Right lobe of liver (tissue), 6 donors: ENCODE data around the gene MSL1. TPM values are rescaled to one million over a fixed set of nuclear protein-coding genes. Genes with fewer than 3 reads are reported as not detected.

Experiments used
- ATAC-seq, 4 donors: fragments of 200-7000 bp; cut with Tn5 transposase; one replicate each; pipeline ENCODE4 v1.9.1; 2020; ENCODE audit warnings: mild to moderate bottlenecking in 4 of 4, moderate library complexity in 4 of 4
- DNase-seq, 3 donors: peaks; one replicate each; pipeline ENCODE4 v3.0.0-alpha.2; 2020
- H3K27ac ChIP-seq, 3 donors: fragments of 200-600 bp; one replicate each; pipeline ENCODE4 v1.8.0; 2022
- H3K27me3 ChIP-seq, 2 donors: fragments of 200-600 bp; one replicate each; pipeline ENCODE4 v1.8.0; 2022
- H3K36me3 ChIP-seq, 4 donors: fragments of 200-600 bp; sonication (generic) in 1 of 4; one replicate each; pipeline versions ENCODE4 v1.5.1 to v1.8.0; 2017 to 2022; ENCODE audit warnings: control low read depth in 1 of 4
- H3K4me1 ChIP-seq, 4 donors: fragments of 200-600 bp; sonication (generic) in 1 of 4; one replicate each; pipeline versions ENCODE4 v1.5.1 to v1.8.0; 2017 to 2022; ENCODE audit warnings: control low read depth in 1 of 4
- H3K4me3 ChIP-seq, 3 donors: fragments of 200-600 bp; one replicate each; pipeline ENCODE4 v1.8.0; 2022
- H3K9me3 ChIP-seq, 4 donors: fragments of 200-600 bp; sonication (generic) in 1 of 4; one replicate each; pipeline versions ENCODE4 v1.5.1 to v1.8.0; 2017 to 2022; ENCODE audit warnings: control low read depth in 1 of 4
- CTCF ChIP-seq, 4 donors: fragments of 200-600 bp in 3 of 4; fragments of 450-650 bp in 1 of 4; IDR thresholded peaks; one replicate each; pipeline versions ENCODE4 v1.5.1 to v1.8.0; 2016 to 2022; ENCODE audit warnings: antibody characterized with exemption in 4 of 4, mild to moderate bottlenecking in 2 of 4
- POLR2A ChIP-seq: fragments of 450-650 bp; IDR thresholded peaks from one replicate; pipeline ENCODE4 v1.6.1; 2017; ENCODE audit warnings: antibody characterized with exemption, mild to moderate bottlenecking
- WGBS: methylation state at CpG from one replicate; pipeline ENCODE4 v1.1.6; 2018; ENCODE audit warnings: low coverage, low lambda C conversion rate; ENCODE audit not compliant: insufficient coverage; ENCODE audit errors: missing lambda C conversion rate; 5-methylcytosine and 5-hydroxymethylcytosine counted together
- intact Hi-C, 2 donors: fragments of 100-400 bp; cut with DNase I; formaldehyde crosslinking; loops; one replicate each; pipeline versions ENCODE4 v1.11.2 to v1.14.1; 2022
- total RNA-seq, 6 experiments: library from RNA; depleted of rRNA in 2 of 6; stranded (reverse); fragments of >200 nt in 2 of 6; fragmentation: NEBNext Ultra II Directional in 3 of 6; extraction: Animal tissue kit (Norgen Biotek cat#: 25700) in 3 of 6; gene quantifications; one replicate each; pipeline versions ENCODE4 v1.1.0 to v1.2.4, GENCODE V29; 2016 to 2023
- donor health status: DM: no; HTN: yes; CAD: no.
- donor health status: DM: no; HTN: no; CAD: no.
- donor health status: DM: no; HTN: no; CAD: no.
- donor health status: DM: no; HTN: yes; CAD: no.
- donor health status: DM: no; HTN: yes; CAD: no.

Gene MSL1
- total RNA-seq, 6 experiments from 2014 or later: 31.1 to 43.8 (median 36.0) TPM

- H3K4me3 ChIP-seq: no peak overlapping the region
- ATAC-seq (no peak), DNase-seq (no peak)
- H3K9me3 ChIP-seq: no peaks in the 10 kb centered on the region
- 93% methylated on average over 8 of the region's 14 CpGs for WGBS
- H3K27ac ChIP-seq: no peak overlapping the region
- H3K27me3 ChIP-seq: no peaks in the 10 kb centered on the region
- TF ChIP-seq POLR2A: no peak
- peaks cover 0 to 19% (median 0%) of the 10 kb centered on the region in 4 donors for H3K4me1 ChIP-seq
- H3K36me3 ChIP-seq: peaks cover 0 to 50% (median 8%) of the 10 kb centered on the region in 4 donors
- intact Hi-C loops: no loop called here
These were observed 31.9 kb downstream of the MSL1 start for GRCh38 chr17:40153603-40154236.

- DNase-seq (no peak), ATAC-seq (peak in 1 of 4 donors; percentile 34)
- no peak overlapping the region for H3K4me3 ChIP-seq
- H3K4me1 ChIP-seq: peaks cover 0 to 15% (median 0%) of the 10 kb centered on the region in 4 donors
- TF ChIP-seq POLR2A (no peak), CTCF (IDR thresholded peaks at IDR 0.05) (no peak)
- H3K9me3 ChIP-seq: no peaks in the 10 kb centered on the region
- H3K27ac ChIP-seq: no peak overlapping the region
- intact Hi-C loops: no loop called here
- H3K36me3 ChIP-seq: peaks cover 0 to 44% (median 11%) of the 10 kb centered on the region in 4 donors
- no peaks in the 10 kb centered on the region for H3K27me3 ChIP-seq
- WGBS: 78% methylated on average over 2 of the region's 2 CpGs
These were observed 36.2 kb downstream of the MSL1 start for GRCh38 chr17:40157973-40158372.

DNA sequence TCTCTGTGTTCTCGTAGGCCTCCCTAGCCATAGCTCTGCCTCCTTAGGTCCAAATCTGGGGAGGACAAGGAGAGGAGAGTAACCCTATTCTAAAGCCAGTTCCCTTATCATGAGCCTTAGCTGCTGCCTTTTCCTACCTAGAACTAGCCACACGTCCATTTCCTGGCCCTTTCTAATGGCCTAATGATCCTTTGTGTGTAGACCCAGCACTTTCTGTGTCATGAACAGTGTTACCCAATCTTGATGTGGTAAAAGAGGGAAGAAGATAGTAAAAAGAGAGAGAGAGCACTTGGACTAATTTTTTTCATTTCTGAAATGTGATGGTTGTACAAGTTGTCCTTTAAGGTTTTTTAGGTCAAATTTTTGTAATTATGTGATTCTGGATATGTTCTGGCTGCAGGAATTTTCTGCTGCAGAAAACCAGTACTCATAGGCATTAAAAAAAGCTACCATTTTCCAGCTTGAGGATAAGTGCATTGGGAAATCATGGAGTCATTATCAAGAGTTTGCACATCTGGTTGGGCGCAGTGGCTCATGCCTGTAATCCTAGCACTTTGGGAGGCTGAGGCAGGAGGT lies 36.8 kb downstream of the MSL1 start:
- Histone ChIP-seq H3K36me3 (peaks cover 0 to 44% (median 15%) of the 10 kb centered on the region in 4 donors), H3K27me3 (no peaks in the 10 kb centered on the region), H3K4me1 (peaks cover 0 to 15% (median 0%) of the 10 kb centered on the region in 4 donors), H3K9me3 (no peaks in the 10 kb centered on the region), H3K27ac (no peak overlapping the region), H3K4me3 (no peak overlapping the region)
- WGBS: 63% methylated on average over 2 of the region's 3 CpGs
- no peak for TF ChIP-seq POLR2A
- no peak for TF ChIP-seq CTCF (IDR thresholded peaks at IDR 0.05)
- DNase-seq (no peak), ATAC-seq (no peak)
- intact Hi-C loops: no loop called here

GRCh38 chr17:40159456-40159855 lies 37.7 kb downstream of the MSL1 start:
- Histone ChIP-seq H3K36me3 (peaks cover 0 to 44% (median 20%) of the 10 kb centered on the region in 4 donors), H3K9me3 (no peaks in the 10 kb centered on the region), H3K27ac (no peak overlapping the region), H3K4me3 (no peak overlapping the region), H3K4me1 (peaks cover 0 to 15% (median 0%) of the 10 kb centered on the region in 4 donors), H3K27me3 (no peaks in the 10 kb centered on the region)
- no peak for DNase-seq
- 92% methylated on average over 6 of the region's 6 CpGs for WGBS
- ATAC-seq: no peak
- TF ChIP-seq POLR2A (no peak), CTCF (IDR thresholded peaks at IDR 0.05) (no peak)
- intact Hi-C loops: no loop called here

DNA sequence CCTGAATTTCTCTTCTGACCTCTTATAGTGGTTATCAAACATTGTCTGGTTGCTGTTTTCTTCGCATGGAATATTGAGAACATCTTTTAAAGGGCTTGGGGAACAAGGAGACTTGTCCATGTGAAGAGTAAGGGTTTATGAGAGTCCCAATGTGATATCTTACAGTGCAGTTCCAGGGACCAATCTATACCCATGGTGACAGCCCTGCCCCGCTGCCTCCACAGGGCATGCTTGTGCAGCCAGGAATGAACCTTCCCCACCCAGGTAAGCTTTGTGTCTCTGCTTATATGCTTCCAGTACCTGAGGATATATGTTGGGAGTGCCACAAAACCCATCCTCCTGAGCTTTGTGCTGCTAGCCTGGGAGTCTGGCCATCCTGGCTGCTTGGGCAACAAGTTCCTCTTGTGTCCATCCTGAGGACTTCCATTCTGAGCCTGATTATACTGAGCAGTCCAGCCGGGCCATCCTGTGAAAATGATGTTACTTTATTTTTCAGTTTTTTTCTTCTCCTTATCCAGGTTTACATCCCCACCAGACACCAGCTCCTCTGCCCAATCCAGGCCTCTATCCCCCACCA lies 46.0 kb downstream of the MSL1 start:
- no peaks in the 10 kb centered on the region for H3K9me3 ChIP-seq
- H3K4me1 ChIP-seq: peaks cover 0 to 5% (median 2%) of the 10 kb centered on the region in 4 donors
- WGBS: 90% methylated on average over 3 of the region's 3 CpGs
- H3K27me3 ChIP-seq: no peaks in the 10 kb centered on the region
- intact Hi-C loops: loop anchor here in 1 of 2 donors (10.0 kb wide), 1 partner anchor 53 kb away; no protein-coding TSS in a partner anchor
- ATAC-seq (peak in 3 of 4 donors; percentile 14 to 20 (median 16)), DNase-seq (peak in 1 of 3 donors; percentile 7)
- peaks cover 15 to 91% (median 49%) of the 10 kb centered on the region in 4 donors for H3K36me3 ChIP-seq
- TF ChIP-seq POLR2A (no peak), CTCF (IDR thresholded peaks at IDR 0.05) (no peak)
- H3K4me3 ChIP-seq: no peak overlapping the region
- H3K27ac ChIP-seq: peak overlapping the region in 2 of 3 donors; percentile 25 to 33
